Osteoblast (primary cell): ENCODE results near the gene MAML2. TPM values are rescaled to one million over a fixed set of nuclear protein-coding genes. Genes with fewer than 3 reads are reported as not detected.

Experiments used
- DNase-seq: peaks from one replicate; pipeline ENCODE4 v3.0.0; 2011; ENCODE audit warnings: low spot score, mixed read lengths; ENCODE audit not compliant: insufficient read length; ENCODE audit errors: missing footprints
- H2AFZ ChIP-seq: 2 replicates; pipeline ENCODE4 v1.6.0; 2011; ENCODE audit warnings: mild to moderate bottlenecking, low read length
- H3K27ac ChIP-seq: 2 replicates; pipeline ENCODE4 v1.5.1; 2011; ENCODE audit warnings: mild to moderate bottlenecking, low read depth, low read length, moderate library complexity
- H3K27me3 ChIP-seq: 2 replicates; pipeline ENCODE4 v1.6.0; 2012; ENCODE audit warnings: mild to moderate bottlenecking, control low read depth, inconsistent platforms, low read length, moderate library complexity; ENCODE audit not compliant: insufficient read depth
- H3K36me3 ChIP-seq: 2 replicates; pipeline ENCODE4 v1.5.1; 2011; ENCODE audit warnings: mild to moderate bottlenecking, low read length, control low read depth, moderate library complexity; ENCODE audit not compliant: insufficient read depth
- H3K4me1 ChIP-seq: 2 replicates; pipeline ENCODE4 v1.5.1; 2011; ENCODE audit warnings: mild to moderate bottlenecking, low read length, control low read depth, moderate library complexity; ENCODE audit not compliant: insufficient read depth
- H3K4me2 ChIP-seq: 2 replicates; pipeline ENCODE4 v1.6.0; 2011; ENCODE audit warnings: mild to moderate bottlenecking, low read length; ENCODE audit not compliant: insufficient read depth
- H3K4me3 ChIP-seq: fragments of 200-600 bp; sonication (generic); 3 replicates; pipeline ENCODE4 v1.5.1; 2012; ENCODE audit warnings: mild to moderate bottlenecking, low read length, inconsistent platforms; ENCODE audit not compliant: insufficient read depth
- H3K79me2 ChIP-seq: 2 replicates; pipeline ENCODE4 v1.6.0; 2012; ENCODE audit warnings: mild to moderate bottlenecking, low read length, control low read depth, inconsistent platforms; ENCODE audit not compliant: insufficient read depth
- H3K9me3 ChIP-seq: 2 replicates; pipeline ENCODE4 v1.5.1; 2011; ENCODE audit warnings: low read depth, low read length, control low read depth
- H4K20me1 ChIP-seq: 2 replicates; pipeline ENCODE4 v1.6.0; 2012; ENCODE audit warnings: mild to moderate bottlenecking, low read length, control low read depth; ENCODE audit not compliant: insufficient read depth
- CTCF ChIP-seq: IDR thresholded peaks from 2 replicates; pipeline ENCODE4 v1.5.1; 2011; ENCODE audit warnings: mild to moderate bottlenecking, low read depth, low read length, moderate library complexity; ENCODE audit errors: extremely low read depth
- total RNA-seq: library from RNA; depleted of rRNA; stranded (reverse); fragments of >200 nt; gene quantifications from 2 replicates; pipeline ENCODE4 v1.2.3, GENCODE V29; 2012

MAML2 gene
- total RNA-seq, 1 donor, result 17.4 TPM

DNA sequence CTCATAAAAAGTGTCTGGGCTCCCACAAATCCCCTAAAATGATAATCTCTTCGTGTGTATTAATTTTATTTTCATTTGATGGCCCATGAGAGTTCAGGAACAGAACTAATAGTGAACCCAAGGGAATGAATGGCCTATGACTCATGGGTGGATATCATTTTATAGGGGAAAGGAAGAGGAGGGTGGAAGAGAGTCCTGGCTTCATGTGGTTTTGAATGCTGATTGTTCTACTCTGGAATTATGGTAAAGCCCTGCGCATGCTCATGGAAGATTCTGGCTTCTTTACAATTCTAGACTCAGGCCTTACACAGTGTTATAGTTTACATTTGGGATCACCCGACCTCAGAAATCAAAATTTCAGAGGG lies 35.2 kb downstream of the MAML2 start:
- H3K4me1 ChIP-seq, result peaks cover 94% of the 10 kb centered on the region
- no peaks in the 10 kb centered on the region for H3K27me3 ChIP-seq
- peak overlapping the region; percentile 100 for H3K27ac ChIP-seq
- no peaks in the 10 kb centered on the region for H3K36me3 ChIP-seq
- peaks cover 56% of the 10 kb centered on the region for H3K79me2 ChIP-seq
- H3K4me3 ChIP-seq, result peak overlapping the region; percentile 59
- DNase-seq, result peak; percentile 73
- H4K20me1 ChIP-seq, result no peaks in the 10 kb centered on the region
- H3K9me3 ChIP-seq, result no peaks in the 10 kb centered on the region
- TF ChIP-seq CTCF, result no peak
- H3K4me2 ChIP-seq, result peak overlapping the region; percentile 92
- H2AFZ ChIP-seq, result no peak overlapping the region

DNA sequence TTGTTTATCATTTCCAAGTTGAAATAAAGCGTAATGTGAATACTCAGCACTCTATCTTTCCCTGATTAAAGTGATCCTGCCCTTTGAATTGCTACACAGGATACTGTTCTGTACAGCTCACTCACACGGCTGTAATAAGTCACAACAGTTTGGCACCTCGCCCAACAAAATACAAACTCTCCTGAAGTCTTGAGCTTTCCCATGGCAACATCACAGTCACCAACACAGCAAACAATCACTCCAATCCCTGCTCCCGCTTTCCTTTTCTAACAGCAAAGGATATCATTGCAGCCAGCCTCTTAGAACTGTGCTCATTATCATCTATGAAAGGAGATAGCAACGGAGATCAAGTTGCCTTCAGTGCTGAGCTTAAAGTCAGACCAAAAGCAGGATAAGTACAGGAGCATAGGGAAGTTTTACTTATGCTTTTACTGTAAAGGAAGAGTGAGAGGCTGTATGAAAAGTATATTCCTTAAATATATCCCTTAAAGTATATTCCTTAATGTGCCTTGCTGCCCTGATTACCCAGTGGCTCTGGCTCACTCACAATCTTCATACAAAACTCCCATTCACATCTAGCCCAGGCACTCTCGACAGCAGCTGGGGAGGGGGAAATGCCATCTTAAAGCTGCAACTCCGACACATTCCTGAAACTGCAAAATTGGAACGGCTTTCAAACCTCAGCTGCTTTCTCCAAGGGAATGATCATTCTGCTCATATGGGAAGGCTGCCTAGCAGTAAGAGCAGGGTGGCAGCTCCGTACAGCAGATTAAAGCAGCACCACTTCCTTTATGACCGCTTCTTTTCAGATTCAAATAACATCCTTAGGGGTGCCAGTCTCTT lies 35.8 kb downstream of the MAML2 start:
- Histone ChIP-seq H4K20me1 (peaks cover 3% of the 10 kb centered on the region), H2AFZ (no peak overlapping the region), H3K79me2 (peaks cover 56% of the 10 kb centered on the region), H3K36me3 (no peaks in the 10 kb centered on the region), H3K27ac (peak overlapping the region; percentile 100), H3K9me3 (no peaks in the 10 kb centered on the region), H3K4me2 (peak overlapping the region; percentile 92), H3K4me1 (peaks cover 94% of the 10 kb centered on the region), H3K4me3 (peak overlapping the region; percentile 59), H3K27me3 (no peaks in the 10 kb centered on the region)
- DNase-seq, result peak; percentile 62
- no peak for TF ChIP-seq CTCF

- Histone ChIP-seq H3K4me2 (peak overlapping the region; percentile 92), H2AFZ (no peak overlapping the region), H3K36me3 (no peaks in the 10 kb centered on the region), H3K4me1 (peaks cover 89% of the 10 kb centered on the region), H3K9me3 (no peaks in the 10 kb centered on the region), H3K27ac (peak overlapping the region; percentile 100), H3K79me2 (peaks cover 61% of the 10 kb centered on the region), H4K20me1 (peaks cover 4% of the 10 kb centered on the region), H3K4me3 (peak overlapping the region; percentile 47), H3K27me3 (no peaks in the 10 kb centered on the region)
- DNase-seq, result no peak
- TF ChIP-seq CTCF, result no peak
These were observed 36.4 kb downstream of the MAML2 start for GRCh38 chr11:96306600-96306932.

DNA sequence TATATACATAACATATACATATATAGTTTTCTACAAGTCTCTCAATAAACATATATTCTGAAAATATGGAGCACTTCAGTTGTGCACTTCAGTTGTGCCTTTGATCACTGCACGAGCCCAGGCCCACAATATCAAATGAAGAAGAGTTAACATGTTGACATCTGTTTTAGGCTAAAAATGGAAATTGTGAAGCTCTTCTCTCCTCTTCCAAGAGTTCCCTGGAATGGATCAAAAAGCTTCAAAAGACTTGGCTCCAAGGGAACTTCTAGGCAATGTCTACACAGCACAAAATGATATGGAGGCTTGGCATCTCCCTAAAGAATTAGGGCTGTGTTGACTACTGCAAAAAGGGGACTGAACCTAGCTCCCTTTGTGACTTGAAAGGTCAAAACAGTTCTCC lies 36.9 kb downstream of the MAML2 start:
- Histone ChIP-seq H3K9me3 (no peaks in the 10 kb centered on the region), H3K36me3 (no peaks in the 10 kb centered on the region), H3K4me1 (peaks cover 85% of the 10 kb centered on the region), H3K4me3 (peak overlapping the region; percentile 47), H3K27ac (peak overlapping the region; percentile 100), H3K4me2 (peak overlapping the region; percentile 92), H4K20me1 (peaks cover 4% of the 10 kb centered on the region), H3K79me2 (peaks cover 66% of the 10 kb centered on the region), H3K27me3 (no peaks in the 10 kb centered on the region), H2AFZ (no peak overlapping the region)
- no peak for TF ChIP-seq CTCF
- peak; percentile 46 for DNase-seq
